ENCODE measurements around the gene HAGHL.
"Not testable (repeated sequence)": the region's sequence is repeated elsewhere in the genome, so short reads cannot be mapped to it uniquely, and the experiment has no call there.

HAGHL gene

GRCh38 chr16:734981-735881 lies 8.3 kb downstream of the HAGHL start:
- peaks cover 7% of the 10 kb centered on the region for H3K4me1 ChIP-seq (ENCODE audit: control insufficient read depth, insufficient read depth, low read length)
- peaks cover 46% of the 10 kb centered on the region for H3K36me3 ChIP-seq (ENCODE audit: control insufficient read depth, insufficient read depth, low read length, severe bottlenecking)
- H3K4me3 ChIP-seq (ENCODE audit: low read length) = no peak overlapping the region
- DNase-seq (ENCODE audit: low read depth) = no peak
- no peaks in the 10 kb centered on the region for H3K9me3 ChIP-seq (ENCODE audit: control insufficient read depth, low read length)
- no peak overlapping the region for H3K9ac ChIP-seq (ENCODE audit: low read length)
- H3K27me3 ChIP-seq (replicated peaks; ENCODE audit: control insufficient read depth, insufficient read depth, low read length) = no peaks in the 10 kb centered on the region

GRCh38 chr16:735982-736453 lies 9.1 kb downstream of the HAGHL start:
- Histone ChIP-seq H3K9ac (ENCODE audit: low read length) (no peak overlapping the region), H3K4me1 (ENCODE audit: control insufficient read depth, insufficient read depth, low read length) (peaks cover 7% of the 10 kb centered on the region), H3K9me3 (ENCODE audit: control insufficient read depth, low read length) (no peaks in the 10 kb centered on the region), H3K27me3 (replicated peaks; ENCODE audit: control insufficient read depth, insufficient read depth, low read length) (no peaks in the 10 kb centered on the region), H3K36me3 (ENCODE audit: control insufficient read depth, insufficient read depth, low read length, severe bottlenecking) (peaks cover 46% of the 10 kb centered on the region), H3K4me3 (ENCODE audit: low read length) (no peak overlapping the region)
- DNase-seq (ENCODE audit: low read depth) = no peak

- Histone ChIP-seq H3K9ac (ENCODE audit: low read length) (no peak overlapping the region), H3K9me3 (ENCODE audit: control insufficient read depth, low read length) (no peaks in the 10 kb centered on the region), H3K27me3 (replicated peaks; ENCODE audit: control insufficient read depth, insufficient read depth, low read length) (no peaks in the 10 kb centered on the region), H3K4me3 (ENCODE audit: low read length) (no peak overlapping the region), H3K4me1 (ENCODE audit: control insufficient read depth, insufficient read depth, low read length) (peaks cover 7% of the 10 kb centered on the region), H3K36me3 (ENCODE audit: control insufficient read depth, insufficient read depth, low read length, severe bottlenecking) (peaks cover 46% of the 10 kb centered on the region)
- no peak for DNase-seq (ENCODE audit: low read depth)
Observed at GRCh38 chr16:736936-737481, 10.1 kb downstream of the HAGHL start.

- Histone ChIP-seq H3K9ac (ENCODE audit: low read length) (peak overlapping the region; percentile 96), H3K4me1 (ENCODE audit: control insufficient read depth, insufficient read depth, low read length) (peaks cover 7% of the 10 kb centered on the region), H3K36me3 (ENCODE audit: control insufficient read depth, insufficient read depth, low read length, severe bottlenecking) (peaks cover 26% of the 10 kb centered on the region), H3K9me3 (ENCODE audit: control insufficient read depth, low read length) (no peaks in the 10 kb centered on the region), H3K4me3 (ENCODE audit: low read length) (peak overlapping the region; percentile 93), H3K27me3 (replicated peaks; ENCODE audit: control insufficient read depth, insufficient read depth, low read length) (peaks cover 3% of the 10 kb centered on the region)
- no peak for DNase-seq (ENCODE audit: low read depth)
Observed at GRCh38 chr16:739560-740458, 12.9 kb downstream of the HAGHL start.

GRCh38 chr16:740459-740763 lies 13.5 kb downstream of the HAGHL start:
- H3K4me1 ChIP-seq (ENCODE audit: control insufficient read depth, insufficient read depth, low read length) = peaks cover 7% of the 10 kb centered on the region
- H3K27me3 ChIP-seq (replicated peaks; ENCODE audit: control insufficient read depth, insufficient read depth, low read length) = peaks cover 3% of the 10 kb centered on the region
- H3K36me3 ChIP-seq (ENCODE audit: control insufficient read depth, insufficient read depth, low read length, severe bottlenecking) = peaks cover 21% of the 10 kb centered on the region
- no peaks in the 10 kb centered on the region for H3K9me3 ChIP-seq (ENCODE audit: control insufficient read depth, low read length)
- DNase-seq (ENCODE audit: low read depth) = no peak
- peak overlapping the region; percentile 93 for H3K4me3 ChIP-seq (ENCODE audit: low read length)
- peak overlapping the region; percentile 96 for H3K9ac ChIP-seq (ENCODE audit: low read length)

GRCh38 chr16:740764-741505 lies 14.0 kb downstream of the HAGHL start, which contains the start of gene CIAO3:
CIAO3 (minus strand) TSS chr16:740997; CDS start chr16:740985, 12 bp downstream.
- Histone ChIP-seq H3K4me3 (ENCODE audit: low read length) (peak within 1 kb of the TSS; percentile 93), H3K9me3 (ENCODE audit: control insufficient read depth, low read length) (no peaks in the 10 kb centered on the region), H3K36me3 (ENCODE audit: control insufficient read depth, insufficient read depth, low read length, severe bottlenecking) (peaks cover 16% of the 10 kb centered on the region), H3K27me3 (replicated peaks; ENCODE audit: control insufficient read depth, insufficient read depth, low read length) (peaks cover 3% of the 10 kb centered on the region), H3K9ac (ENCODE audit: low read length) (peak within 1 kb of the TSS; percentile 96), H3K4me1 (ENCODE audit: control insufficient read depth, insufficient read depth, low read length) (peaks cover 7% of the 10 kb centered on the region)
- DNase-seq (ENCODE audit: low read depth) = peak; percentile 95

- H3K4me3 ChIP-seq (ENCODE audit: low read length) = no peak overlapping the region
- peaks cover 7% of the 10 kb centered on the region for H3K4me1 ChIP-seq (ENCODE audit: control insufficient read depth, insufficient read depth, low read length)
- no peak overlapping the region for H3K9ac ChIP-seq (ENCODE audit: low read length)
- DNase-seq (ENCODE audit: low read depth) = no peak
- peaks cover 4% of the 10 kb centered on the region for H3K36me3 ChIP-seq (ENCODE audit: control insufficient read depth, insufficient read depth, low read length, severe bottlenecking)
- H3K9me3 ChIP-seq (ENCODE audit: control insufficient read depth, low read length) = no peaks in the 10 kb centered on the region
- peaks cover 3% of the 10 kb centered on the region for H3K27me3 ChIP-seq (replicated peaks; ENCODE audit: control insufficient read depth, insufficient read depth, low read length)
Observed at GRCh38 chr16:741986-742629, 15.2 kb downstream of the HAGHL start.

- H3K9me3 ChIP-seq (ENCODE audit: control insufficient read depth, low read length); H3K27me3 ChIP-seq (replicated peaks; ENCODE audit: control insufficient read depth, insufficient read depth, low read length); H3K36me3 ChIP-seq (ENCODE audit: control insufficient read depth, insufficient read depth, low read length, severe bottlenecking); H3K4me3 ChIP-seq (ENCODE audit: low read length); DNase-seq (ENCODE audit: low read depth); H3K4me1 ChIP-seq (ENCODE audit: control insufficient read depth, insufficient read depth, low read length); H3K9ac ChIP-seq (ENCODE audit: low read length): not testable (repeated sequence)
Observed at GRCh38 chr16:742894-743293, 16.0 kb downstream of the HAGHL start.

GRCh38 chr16:743794-744500 lies 17.0 kb downstream of the HAGHL start:
- peaks cover 12% of the 10 kb centered on the region for H3K4me1 ChIP-seq (ENCODE audit: control insufficient read depth, insufficient read depth, low read length)
- no peaks in the 10 kb centered on the region for H3K9me3 ChIP-seq (ENCODE audit: control insufficient read depth, low read length)
- no peak overlapping the region for H3K4me3 ChIP-seq (ENCODE audit: low read length)
- no peak overlapping the region for H3K9ac ChIP-seq (ENCODE audit: low read length)
- no peak for DNase-seq (ENCODE audit: low read depth)
- H3K27me3 ChIP-seq (replicated peaks; ENCODE audit: control insufficient read depth, insufficient read depth, low read length) = peaks cover 3% of the 10 kb centered on the region
- no peaks in the 10 kb centered on the region for H3K36me3 ChIP-seq (ENCODE audit: control insufficient read depth, insufficient read depth, low read length, severe bottlenecking)

GRCh38 chr16:745739-746138 lies 18.8 kb downstream of the HAGHL start:
- Histone ChIP-seq H3K27me3 (replicated peaks; ENCODE audit: control insufficient read depth, insufficient read depth, low read length) (peaks cover 3% of the 10 kb centered on the region), H3K4me1 (ENCODE audit: control insufficient read depth, insufficient read depth, low read length) (peaks cover 16% of the 10 kb centered on the region), H3K36me3 (ENCODE audit: control insufficient read depth, insufficient read depth, low read length, severe bottlenecking) (no peaks in the 10 kb centered on the region), H3K4me3 (ENCODE audit: low read length) (no peak overlapping the region), H3K9me3 (ENCODE audit: control insufficient read depth, low read length) (no peaks in the 10 kb centered on the region), H3K9ac (ENCODE audit: low read length) (no peak overlapping the region)
- no peak for DNase-seq (ENCODE audit: low read depth)
